K562 (cell line): ENCODE data around the gene ZNF354B. TPM values are rescaled to one million over a fixed set of nuclear protein-coding genes. Genes with fewer than 3 reads are reported as not detected.

Experiments used
- ATAC-seq: fragments of 200-7000 bp; cut with Tn5 transposase; 3 replicates; pipeline ENCODE4 v1.9.1; 2020; ENCODE audit warnings: moderate library complexity
- BruUV-seq: library from RNA; stranded (reverse); fragments of 400-500 nt; replicated peaks from 2 replicates; lab custom pipeline; 2021; lab: Mats Ljungman, UMichigan
- CTCF ChIA-PET: fragments of 300-600 bp; formaldehyde crosslinking; extraction: SDS; loops from one replicate; lab custom pipeline; 2021; ENCODE audit warnings: low intra/inter-chr PET ratio; lab: Yijun Ruan, JAX
- POLR2A ChIA-PET: fragments of 300-600, 350-650 bp; sonication (Branson Sonifier 250); formaldehyde crosslinking; extraction: SDS; loops from one replicate; lab custom pipeline; 2021; ENCODE audit warnings: antibody characterized with exemption, inconsistent platforms; lab: Yijun Ruan, JAX
- DNase-seq, 4 experiments: peaks; one replicate each; pipeline versions ENCODE4 v3.0.0 to v3.0.0-alpha.2; 2011 to 2018; ENCODE audit warnings: low spot score in 3 of 4, mixed read lengths in 3 of 4; ENCODE audit errors: extremely low read depth in 1 of 4
- FAIRE-seq: peaks from 2 replicates; lab custom pipeline; 2011; peaks lifted over from hg19 to GRCh38; lab: Jason Lieb, UNC
- H2AFZ ChIP-seq: 2 replicates; pipeline ENCODE4 v1.6.0; 2011; ENCODE audit warnings: low read depth, low read length, control low read depth, inconsistent platforms
- H3K27ac ChIP-seq: fragments of 200-600 bp; 3 replicates; pipeline ENCODE4 v1.8.0; 2011; ENCODE audit warnings: low read depth, mild to moderate bottlenecking, control low read depth, inconsistent platforms, low read length, moderate library complexity, mixed read lengths; ENCODE audit errors: extremely low read depth
- H3K27me3 ChIP-seq, 2 experiments: fragments of 300-600 bp in 1 of 2; 2 replicates in 1 of 2; 3 replicates in 1 of 2; pipeline versions ENCODE4 v1.6.0 to v1.8.0; 2011; ENCODE audit warnings: inconsistent platforms in 2 of 2, low read length in 2 of 2, mild to moderate bottlenecking in 1 of 2, mixed read lengths in 1 of 2, moderate library complexity in 1 of 2; ENCODE audit not compliant: control insufficient read depth in 2 of 2, insufficient read depth in 2 of 2
- H3K36me3 ChIP-seq: fragments of 300-600 bp; 3 replicates; pipeline ENCODE4 v1.8.0; 2011; ENCODE audit warnings: mild to moderate bottlenecking, low read length, inconsistent platforms; ENCODE audit not compliant: control insufficient read depth, insufficient read depth
- H3K4me1 ChIP-seq, 2 experiments: fragments of 200-600 bp in 1 of 2; replicated peaks in 1 of 2; 2 replicates in 1 of 2; 3 replicates in 1 of 2; pipeline versions ENCODE4 v1.5.1 to v1.8.0; 2011; ENCODE audit warnings: inconsistent platforms in 2 of 2, low read length in 2 of 2, mild to moderate bottlenecking in 1 of 2, mixed read lengths in 1 of 2, moderate library complexity in 1 of 2; ENCODE audit not compliant: control insufficient read depth in 2 of 2, insufficient read depth in 2 of 2
- H3K4me2 ChIP-seq: 2 replicates; pipeline ENCODE4 v1.6.1; 2011; ENCODE audit warnings: low read length, control low read depth, inconsistent platforms, mixed read lengths; ENCODE audit not compliant: insufficient read depth
- H3K4me3 ChIP-seq: fragments of 200-600 bp; sonication (generic), shearing (Covaris generic); 2 replicates; pipeline ENCODE4 v1.5.1; 2016; ENCODE audit warnings: control low read depth, inconsistent platforms
- H3K79me2 ChIP-seq: fragments of 200-600 bp; 3 replicates; pipeline ENCODE4 v1.8.0; 2011; ENCODE audit warnings: low read length, inconsistent platforms; ENCODE audit not compliant: control insufficient read depth, insufficient read depth
- H3K9ac ChIP-seq, 2 experiments: 2 replicates each; pipeline versions ENCODE4 v1.6.0 to v1.6.1; 2011; ENCODE audit warnings: low read depth in 2 of 2, low read length in 2 of 2, control low read depth in 1 of 2, inconsistent platforms in 1 of 2, mild to moderate bottlenecking in 1 of 2, mixed read lengths in 1 of 2; ENCODE audit not compliant: insufficient read depth in 1 of 2
- H3K9me1 ChIP-seq: one replicate; pipeline ENCODE4 v1.6.0; 2011; ENCODE audit warnings: inconsistent platforms, mild to moderate bottlenecking, low read length, moderate library complexity; ENCODE audit not compliant: control insufficient read depth, insufficient read depth
- H3K9me3 ChIP-seq: replicated peaks from 2 replicates; pipeline ENCODE4 v1.5.1; 2011; ENCODE audit warnings: low read depth, low read length, inconsistent platforms; ENCODE audit not compliant: control insufficient read depth, insufficient read depth
- H4K20me1 ChIP-seq: replicated peaks from 2 replicates; pipeline ENCODE4 v1.6.1; 2011; ENCODE audit warnings: low read length, inconsistent platforms, mixed read lengths; ENCODE audit not compliant: control insufficient read depth, insufficient read depth
- CBFB ChIP-seq: sonication (generic); formaldehyde crosslinking; IDR thresholded peaks from 2 replicates; pipeline ENCODE4 v1.4.0; 2020; ENCODE audit warnings: mild to moderate bottlenecking, missing genetic modification reagents
- HNRNPH1 ChIP-seq: fragments of 200-400 bp; formaldehyde crosslinking; optimal IDR thresholded peaks from 2 replicates; pipeline ENCODE3; 2017; ENCODE audit warnings: low read depth, mild to moderate bottlenecking, low read length, moderate library complexity
- KLF10 ChIP-seq: fragments of 250-450 bp; sonication (Bioruptor Pico); IDR thresholded peaks from 2 replicates; pipeline ENCODE4 v1.6.1; 2021; ENCODE audit warnings: matching md5 sums
- MCM3 ChIP-seq: fragments of 450-650 bp; IDR thresholded peaks from 2 replicates; pipeline ENCODE4 v1.6.1; 2016
- PCBP1 ChIP-seq: fragments of 200-400 bp; formaldehyde crosslinking; IDR thresholded peaks from 2 replicates; pipeline ENCODE4 v1.6.1; 2018; ENCODE audit warnings: mild to moderate bottlenecking, low read depth, low read length; ENCODE audit not compliant: poor library complexity, severe bottlenecking
- SNRNP70 ChIP-seq: fragments of 200-400 bp; formaldehyde crosslinking; optimal IDR thresholded peaks from 2 replicates; pipeline ENCODE3; 2017; ENCODE audit warnings: low read depth, low read length
- TCF3 ChIP-seq: sonication (generic); formaldehyde crosslinking; IDR thresholded peaks from 2 replicates; pipeline ENCODE4 v1.4.0; 2020; ENCODE audit warnings: mild to moderate bottlenecking, missing genetic modification reagents
- ZBTB2 ChIP-seq: fragments of 450-650 bp; IDR thresholded peaks from 2 replicates; pipeline ENCODE4 v1.6.1; 2016; ENCODE audit warnings: antibody characterized with exemption
- ZNF217 ChIP-seq: sonication (generic); formaldehyde crosslinking; IDR thresholded peaks from 2 replicates; pipeline ENCODE4 v1.8.0; 2022; ENCODE audit warnings: mild to moderate bottlenecking, missing genetic modification reagents
- ZNF507 ChIP-seq: conservative IDR thresholded peaks from 2 replicates; pipeline ENCODE4 v1.6.1; 2017; ENCODE audit warnings: missing genetic modification characterization, missing compliant biosample characterization
- ZNF79 ChIP-seq: fragments of 250-450 bp; sonication (Bioruptor Pico); IDR thresholded peaks from 2 replicates; pipeline ENCODE4 v1.4.0; 2020; ENCODE audit warnings: low read depth, mild to moderate bottlenecking, moderate library complexity
- WGBS: fragments of 100-300 bp; shearing (Covaris generic); methylation state at CpG from one replicate; pipeline ENCODE4 v1.1.6; 2016; ENCODE audit warnings: low coverage, mixed read lengths; ENCODE audit not compliant: insufficient coverage; ENCODE audit errors: missing lambda C conversion rate; 5-methylcytosine and 5-hydroxymethylcytosine counted together
- in situ Hi-C: fragments of 300-500 bp; cut with MboI; formaldehyde crosslinking; loops from 4 replicates; pipeline ENCODE4 v1.15.0; 2018; ENCODE audit warnings: inconsistent platforms, mixed read lengths
- intact Hi-C: fragments of 100-400 bp; cut with micrococcal nuclease; formaldehyde crosslinking; loops from 2 replicates; pipeline ENCODE4 v1.14.2; 2022
- polyA plus RNA-seq, 8 experiments: library from polyadenylated mRNA; depleted of rRNA in 4 of 8; stranded (reverse) in 5 of 8; unstranded in 3 of 8; fragments of >200 nt; fragmentation: Nextera tagmentation in 2 of 8; fragmentation: Illumina TruSeq in 1 of 8; extraction: Ambion mirVana in 2 of 8; extraction: Trizol in 1 of 8; gene quantifications; 2 replicates each; pipeline versions ENCODE4 v1.2.1 to v1.2.3, GENCODE V29; 2011 to 2014; ENCODE audit warnings: inconsistent platforms in 1 of 8, missing spikeins in 1 of 8
- total RNA-seq, 7 experiments: library from RNA; depleted of rRNA in 6 of 7; stranded (reverse); fragments of >200 nt in 6 of 7; fragmentation: Illumina TruSeq in 2 of 7; extraction: Trizol in 2 of 7; gene quantifications; 2 replicates each; pipeline versions ENCODE4 v1.2.1 to v1.2.3, GENCODE V29; 2011 to 2021; ENCODE audit warnings: low replicate concordance in 1 of 7
- TF ChIP-seq, protein P1 (sequence below): fragments of 450-650 bp; IDR thresholded peaks from one replicate; pipeline ENCODE4 v1.6.1; 2018; ENCODE audit warnings: mild to moderate bottlenecking, moderate library complexity; ENCODE audit not compliant: partially characterized antibody
- TF ChIP-seq, protein P2 (sequence below): fragments of 250-450 bp; sonication (Bioruptor Pico); IDR thresholded peaks from 2 replicates; pipeline ENCODE4 v1.8.0; 2022; ENCODE audit warnings: moderate library complexity, mild to moderate bottlenecking, inconsistent platforms
- TF ChIP-seq, protein P3 (sequence below): sonication (generic); formaldehyde crosslinking; IDR thresholded peaks from 2 replicates; pipeline ENCODE4 v1.9.0; 2022; ENCODE audit warnings: mild to moderate bottlenecking, missing genetic modification reagents
- TF ChIP-seq, protein P4 (sequence below), 2 experiments: fragments of 450-650 bp in 1 of 2; sonication (generic) in 1 of 2; formaldehyde crosslinking; conservative IDR thresholded peaks; 2 replicates each; pipeline versions ENCODE4 v1.4.0 to v1.8.1; 2020 to 2022; ENCODE audit warnings: mild to moderate bottlenecking in 1 of 2, missing genetic modification reagents in 1 of 2

Gene ZNF354B
- total and polyA plus RNA-seq, 9 of the 15 experiments (the other 6 are each of a cell fraction or from before 2014, with no cell fraction given), result 1.8 to 18.3 (median 11.2) TPM

DNA sequence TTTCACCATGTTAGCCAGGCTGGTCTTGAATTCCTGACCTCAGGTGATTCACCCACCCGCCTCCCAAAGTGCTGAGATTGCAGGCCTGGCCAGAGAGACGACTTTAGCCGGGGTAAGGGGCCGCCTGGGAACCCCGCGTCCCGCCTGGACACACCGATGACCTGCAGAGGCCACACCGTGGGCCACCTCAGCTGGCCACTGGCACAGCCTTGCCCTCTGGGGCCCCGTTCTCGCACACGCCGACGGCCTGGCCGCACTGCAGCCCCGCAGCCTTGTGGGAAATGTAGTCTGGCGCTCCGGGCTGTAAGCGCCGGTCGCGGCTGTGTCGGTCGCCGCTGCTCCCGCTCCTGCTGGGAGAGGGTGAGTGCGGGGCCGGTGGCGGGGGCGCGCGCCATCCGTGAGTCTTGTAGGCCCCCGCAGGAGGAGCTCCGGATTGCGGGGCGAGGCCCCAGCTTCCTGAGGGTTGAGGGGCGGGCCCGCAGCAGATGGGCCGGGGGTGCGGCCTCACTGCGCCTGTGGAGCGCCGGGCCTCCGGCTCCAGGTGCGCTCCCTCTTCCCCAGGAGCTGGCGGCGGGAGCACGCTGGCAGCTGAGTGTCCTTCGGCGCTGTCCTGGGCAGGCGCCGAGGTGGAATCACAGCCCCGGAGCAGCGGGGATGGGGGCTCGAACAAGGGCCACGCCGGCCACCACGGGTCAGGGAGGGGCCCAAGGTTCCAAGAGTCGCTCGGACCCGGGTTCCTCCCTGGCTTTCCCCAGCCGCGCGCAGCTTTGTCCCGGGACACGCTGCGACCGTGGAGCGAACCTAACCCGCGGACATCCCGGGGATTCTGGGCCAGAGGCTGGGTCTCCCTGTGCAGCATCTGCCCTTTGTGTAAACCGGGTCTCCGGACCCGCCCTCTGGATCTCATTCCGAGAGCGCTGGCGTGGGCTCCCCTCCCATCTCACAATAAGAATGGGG is 36.1 kb downstream of the ZNF354B start, which contains the start of gene ZFP2:
Gene ZFP2, plus strand, starts transcription at position 299 of the 957 bp plus-strand sequence. CDS start 35,401 bp downstream, outside the sequence.
- H3K9ac ChIP-seq, result no peak within 1 kb of the TSS
- 40% methylated on average over 38 of the region's 79 CpGs for whole genome bisulfite sequencing
- H3K27me3 ChIP-seq, result no peaks in the 10 kb centered on the region
- FAIRE-seq (no peak), DNase-seq (no peak), ATAC-seq (no peak)
- no peaks in the 10 kb centered on the region for H3K9me3 ChIP-seq
- peaks cover 0 to 8% of the 10 kb centered on the region in 2 experiments; a peak in 1 of 5 replicates for H3K4me1 ChIP-seq
- no peaks in the 10 kb centered on the region for H3K9me1 ChIP-seq
- no peaks in the 10 kb centered on the region for H4K20me1 ChIP-seq
- no peaks in the 10 kb centered on the region for H3K79me2 ChIP-seq
- H2AFZ ChIP-seq, result no peak within 1 kb of the TSS
- H3K36me3 ChIP-seq, result no peaks in the 10 kb centered on the region
- H3K27ac ChIP-seq, result no peak within 1 kb of the TSS
- BruUV-seq, result no TSS peak
- ChIA-PET CTCF (no interaction called here), POLR2A (no interaction called here)
- intact Hi-C loops, result no loop called here
- no peak within 1 kb of the TSS for H3K4me3 ChIP-seq
- no peak within 1 kb of the TSS for H3K4me2 ChIP-seq
- in situ Hi-C loops, result no loop called here
- TF ChIP-seq, protein P1, sequence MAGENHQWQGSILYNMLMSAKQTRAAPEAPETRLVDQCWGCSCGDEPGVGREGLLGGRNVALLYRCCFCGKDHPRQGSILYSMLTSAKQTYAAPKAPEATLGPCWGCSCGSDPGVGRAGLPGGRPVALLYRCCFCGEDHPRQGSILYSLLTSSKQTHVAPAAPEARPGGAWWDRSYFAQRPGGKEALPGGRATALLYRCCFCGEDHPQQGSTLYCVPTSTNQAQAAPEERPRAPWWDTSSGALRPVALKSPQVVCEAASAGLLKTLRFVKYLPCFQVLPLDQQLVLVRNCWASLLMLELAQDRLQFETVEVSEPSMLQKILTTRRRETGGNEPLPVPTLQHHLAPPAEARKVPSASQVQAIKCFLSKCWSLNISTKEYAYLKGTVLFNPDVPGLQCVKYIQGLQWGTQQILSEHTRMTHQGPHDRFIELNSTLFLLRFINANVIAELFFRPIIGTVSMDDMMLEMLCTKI, result no peak
- TF ChIP-seq, protein P2, sequence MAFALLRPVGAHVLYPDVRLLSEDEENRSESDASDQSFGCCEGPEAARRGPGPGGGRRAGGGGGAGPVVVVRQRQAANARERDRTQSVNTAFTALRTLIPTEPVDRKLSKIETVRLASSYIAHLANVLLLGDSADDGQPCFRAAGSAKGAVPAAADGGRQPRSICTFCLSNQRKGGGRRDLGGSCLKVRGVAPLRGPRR, result no peak
- no peak for TF ChIP-seq SNRNP70
- no peak for TF ChIP-seq ZNF507 (tag)
- TF ChIP-seq ZNF217 (CRISPR knock-in tag), result no peak
- no peak for TF ChIP-seq MCM3
- no peak for TF ChIP-seq CBFB (CRISPR knock-in tag)
- TF ChIP-seq, protein P3, sequence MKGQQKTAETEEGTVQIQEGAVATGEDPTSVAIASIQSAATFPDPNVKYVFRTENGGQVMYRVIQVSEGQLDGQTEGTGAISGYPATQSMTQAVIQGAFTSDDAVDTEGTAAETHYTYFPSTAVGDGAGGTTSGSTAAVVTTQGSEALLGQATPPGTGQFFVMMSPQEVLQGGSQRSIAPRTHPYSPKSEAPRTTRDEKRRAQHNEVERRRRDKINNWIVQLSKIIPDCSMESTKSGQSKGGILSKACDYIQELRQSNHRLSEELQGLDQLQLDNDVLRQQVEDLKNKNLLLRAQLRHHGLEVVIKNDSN, result no peak
- no peak for TF ChIP-seq ZNF79 (CRISPR knock-in tag)
- no peak for TF ChIP-seq ZBTB2
- no peak for TF ChIP-seq KLF10 (CRISPR knock-in tag)
- TF ChIP-seq, protein P4, sequence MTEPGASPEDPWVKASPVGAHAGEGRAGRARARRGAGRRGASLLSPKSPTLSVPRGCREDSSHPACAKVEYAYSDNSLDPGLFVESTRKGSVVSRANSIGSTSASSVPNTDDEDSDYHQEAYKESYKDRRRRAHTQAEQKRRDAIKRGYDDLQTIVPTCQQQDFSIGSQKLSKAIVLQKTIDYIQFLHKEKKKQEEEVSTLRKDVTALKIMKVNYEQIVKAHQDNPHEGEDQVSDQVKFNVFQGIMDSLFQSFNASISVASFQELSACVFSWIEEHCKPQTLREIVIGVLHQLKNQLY (CRISPR knock-in tag; conservative IDR thresholded peaks at IDR 0.05), result no peak
- TF ChIP-seq TCF3 (CRISPR knock-in tag), result no peak
- TF ChIP-seq HNRNPH1, result no peak
- TF ChIP-seq PCBP1, result no peak
